K562 (cell line): ENCODE results near the gene CZIB. TPM values are rescaled to one million over a fixed set of nuclear protein-coding genes. Genes with fewer than 3 reads are reported as not detected.
A peak's percentile ranks its signal among the peaks of the same experiment; 100 is the strongest.

Source experiments
- ATAC-seq: fragments of 200-7000 bp; cut with Tn5 transposase; 3 replicates; pipeline ENCODE4 v1.9.1; 2020; ENCODE audit warnings: moderate library complexity
- BruUV-seq: library from RNA; stranded (reverse); fragments of 400-500 nt; replicated peaks from 2 replicates; lab custom pipeline; 2021; lab: Mats Ljungman, UMichigan
- CTCF ChIA-PET: fragments of 300-600 bp; formaldehyde crosslinking; extraction: SDS; loops from one replicate; lab custom pipeline; 2021; ENCODE audit warnings: low intra/inter-chr PET ratio; lab: Yijun Ruan, JAX
- POLR2A ChIA-PET: fragments of 300-600, 350-650 bp; sonication (Branson Sonifier 250); formaldehyde crosslinking; extraction: SDS; loops from one replicate; lab custom pipeline; 2021; ENCODE audit warnings: antibody characterized with exemption, inconsistent platforms; lab: Yijun Ruan, JAX
- DNase-seq, 4 experiments: peaks; one replicate each; pipeline versions ENCODE4 v3.0.0 to v3.0.0-alpha.2; 2011 to 2018; ENCODE audit warnings: low spot score in 3 of 4, mixed read lengths in 3 of 4; ENCODE audit errors: extremely low read depth in 1 of 4
- FAIRE-seq: peaks from 2 replicates; lab custom pipeline; 2011; peaks lifted over from hg19 to GRCh38; lab: Jason Lieb, UNC
- H2AFZ ChIP-seq: 2 replicates; pipeline ENCODE4 v1.6.0; 2011; ENCODE audit warnings: low read depth, low read length, control low read depth, inconsistent platforms
- H3K27ac ChIP-seq: fragments of 200-600 bp; 3 replicates; pipeline ENCODE4 v1.8.0; 2011; ENCODE audit warnings: low read depth, mild to moderate bottlenecking, control low read depth, inconsistent platforms, low read length, moderate library complexity, mixed read lengths; ENCODE audit errors: extremely low read depth
- H3K27me3 ChIP-seq, 2 experiments: fragments of 300-600 bp in 1 of 2; 2 replicates in 1 of 2; 3 replicates in 1 of 2; pipeline versions ENCODE4 v1.6.0 to v1.8.0; 2011; ENCODE audit warnings: inconsistent platforms in 2 of 2, low read length in 2 of 2, mild to moderate bottlenecking in 1 of 2, mixed read lengths in 1 of 2, moderate library complexity in 1 of 2; ENCODE audit not compliant: control insufficient read depth in 2 of 2, insufficient read depth in 2 of 2
- H3K36me3 ChIP-seq: fragments of 300-600 bp; 3 replicates; pipeline ENCODE4 v1.8.0; 2011; ENCODE audit warnings: mild to moderate bottlenecking, low read length, inconsistent platforms; ENCODE audit not compliant: control insufficient read depth, insufficient read depth
- H3K4me1 ChIP-seq, 2 experiments: fragments of 200-600 bp in 1 of 2; replicated peaks in 1 of 2; 2 replicates in 1 of 2; 3 replicates in 1 of 2; pipeline versions ENCODE4 v1.5.1 to v1.8.0; 2011; ENCODE audit warnings: inconsistent platforms in 2 of 2, low read length in 2 of 2, mild to moderate bottlenecking in 1 of 2, mixed read lengths in 1 of 2, moderate library complexity in 1 of 2; ENCODE audit not compliant: control insufficient read depth in 2 of 2, insufficient read depth in 2 of 2
- H3K4me2 ChIP-seq: 2 replicates; pipeline ENCODE4 v1.6.1; 2011; ENCODE audit warnings: low read length, control low read depth, inconsistent platforms, mixed read lengths; ENCODE audit not compliant: insufficient read depth
- H3K4me3 ChIP-seq: fragments of 200-600 bp; sonication (generic), shearing (Covaris generic); 2 replicates; pipeline ENCODE4 v1.5.1; 2016; ENCODE audit warnings: control low read depth, inconsistent platforms
- H3K79me2 ChIP-seq: fragments of 200-600 bp; 3 replicates; pipeline ENCODE4 v1.8.0; 2011; ENCODE audit warnings: low read length, inconsistent platforms; ENCODE audit not compliant: control insufficient read depth, insufficient read depth
- H3K9ac ChIP-seq, 2 experiments: 2 replicates each; pipeline versions ENCODE4 v1.6.0 to v1.6.1; 2011; ENCODE audit warnings: low read depth in 2 of 2, low read length in 2 of 2, control low read depth in 1 of 2, inconsistent platforms in 1 of 2, mild to moderate bottlenecking in 1 of 2, mixed read lengths in 1 of 2; ENCODE audit not compliant: insufficient read depth in 1 of 2
- H3K9me1 ChIP-seq: one replicate; pipeline ENCODE4 v1.6.0; 2011; ENCODE audit warnings: inconsistent platforms, mild to moderate bottlenecking, low read length, moderate library complexity; ENCODE audit not compliant: control insufficient read depth, insufficient read depth
- H3K9me3 ChIP-seq: replicated peaks from 2 replicates; pipeline ENCODE4 v1.5.1; 2011; ENCODE audit warnings: low read depth, low read length, inconsistent platforms; ENCODE audit not compliant: control insufficient read depth, insufficient read depth
- H4K20me1 ChIP-seq: replicated peaks from 2 replicates; pipeline ENCODE4 v1.6.1; 2011; ENCODE audit warnings: low read length, inconsistent platforms, mixed read lengths; ENCODE audit not compliant: control insufficient read depth, insufficient read depth
- CEBPB ChIP-seq: fragments of 450-650 bp; IDR thresholded peaks from 2 replicates; pipeline ENCODE4 v1.6.1; 2016; ENCODE audit warnings: missing genetic modification characterization, missing compliant biosample characterization
- CEBPG ChIP-seq, 3 experiments: fragments of 200-800 bp in 1 of 3; sonication (Bioruptor generic) in 1 of 3; sonication (generic) in 1 of 3; formaldehyde crosslinking in 1 of 3; IDR thresholded peaks in 2 of 3; conservative IDR thresholded peaks in 1 of 3; 2 replicates each; pipeline versions ENCODE4 v1.6.1 to v1.8.0; 2016 to 2022; ENCODE audit warnings: missing compliant biosample characterization in 2 of 3, missing genetic modification characterization in 2 of 3, mild to moderate bottlenecking in 1 of 3, missing genetic modification reagents in 1 of 3
- ZNF354B ChIP-seq: fragments of 250-450 bp; sonication (Bioruptor Pico); IDR thresholded peaks from 2 replicates; pipeline ENCODE4 v1.4.0; 2020
- WGBS: fragments of 100-300 bp; shearing (Covaris generic); methylation state at CpG from one replicate; pipeline ENCODE4 v1.1.6; 2016; ENCODE audit warnings: low coverage, mixed read lengths; ENCODE audit not compliant: insufficient coverage; ENCODE audit errors: missing lambda C conversion rate; 5-methylcytosine and 5-hydroxymethylcytosine counted together
- in situ Hi-C: fragments of 300-500 bp; cut with MboI; formaldehyde crosslinking; loops from 4 replicates; pipeline ENCODE4 v1.15.0; 2018; ENCODE audit warnings: inconsistent platforms, mixed read lengths
- intact Hi-C: fragments of 100-400 bp; cut with micrococcal nuclease; formaldehyde crosslinking; loops from 2 replicates; pipeline ENCODE4 v1.14.2; 2022
- polyA plus RNA-seq, 8 experiments: library from polyadenylated mRNA; depleted of rRNA in 4 of 8; stranded (reverse) in 5 of 8; unstranded in 3 of 8; fragments of >200 nt; fragmentation: Nextera tagmentation in 2 of 8; fragmentation: Illumina TruSeq in 1 of 8; extraction: Ambion mirVana in 2 of 8; extraction: Trizol in 1 of 8; gene quantifications; 2 replicates each; pipeline versions ENCODE4 v1.2.1 to v1.2.3, GENCODE V29; 2011 to 2014; ENCODE audit warnings: inconsistent platforms in 1 of 8, missing spikeins in 1 of 8
- total RNA-seq, 7 experiments: library from RNA; depleted of rRNA in 6 of 7; stranded (reverse); fragments of >200 nt in 6 of 7; fragmentation: Illumina TruSeq in 2 of 7; extraction: Trizol in 2 of 7; gene quantifications; 2 replicates each; pipeline versions ENCODE4 v1.2.1 to v1.2.3, GENCODE V29; 2011 to 2021; ENCODE audit warnings: low replicate concordance in 1 of 7
- TF ChIP-seq, protein P1 (sequence below): fragments of 450-650 bp; IDR thresholded peaks from 2 replicates; pipeline ENCODE4 v1.7.0; 2016; ENCODE audit warnings: borderline replicate concordance

Gene CZIB
- total and polyA plus RNA-seq, 9 of the 15 experiments (the other 6 are each of a cell fraction or from before 2014, with no cell fraction given), result 52.6 to 111 (median 80.0) TPM

GRCh38 chr1:53219711-53220110, 723 bp downstream of the CZIB start:
- H3K4me2 ChIP-seq, result peak overlapping the region; percentile 96
- peaks cover 17% of the 10 kb centered on the region for H3K79me2 ChIP-seq
- H4K20me1 ChIP-seq, result no peaks in the 10 kb centered on the region
- H2AFZ ChIP-seq, result peak overlapping the region; percentile 99
- in situ Hi-C loops, result no loop called here
- no peak for FAIRE-seq
- no peak for TF ChIP-seq ZNF354B (CRISPR knock-in tag)
- TF ChIP-seq, protein P1, sequence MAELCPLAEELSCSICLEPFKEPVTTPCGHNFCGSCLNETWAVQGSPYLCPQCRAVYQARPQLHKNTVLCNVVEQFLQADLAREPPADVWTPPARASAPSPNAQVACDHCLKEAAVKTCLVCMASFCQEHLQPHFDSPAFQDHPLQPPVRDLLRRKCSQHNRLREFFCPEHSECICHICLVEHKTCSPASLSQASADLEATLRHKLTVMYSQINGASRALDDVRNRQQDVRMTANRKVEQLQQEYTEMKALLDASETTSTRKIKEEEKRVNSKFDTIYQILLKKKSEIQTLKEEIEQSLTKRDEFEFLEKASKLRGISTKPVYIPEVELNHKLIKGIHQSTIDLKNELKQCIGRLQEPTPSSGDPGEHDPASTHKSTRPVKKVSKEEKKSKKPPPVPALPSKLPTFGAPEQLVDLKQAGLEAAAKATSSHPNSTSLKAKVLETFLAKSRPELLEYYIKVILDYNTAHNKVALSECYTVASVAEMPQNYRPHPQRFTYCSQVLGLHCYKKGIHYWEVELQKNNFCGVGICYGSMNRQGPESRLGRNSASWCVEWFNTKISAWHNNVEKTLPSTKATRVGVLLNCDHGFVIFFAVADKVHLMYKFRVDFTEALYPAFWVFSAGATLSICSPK, result 0 out of 2 replicates have a peak, but pooled peaks have one; percentile 11
- no peak for TF ChIP-seq CEBPG (CRISPR knock-in tag; IDR thresholded peaks at IDR 0.05)
- peak; percentile 40 to 45; a peak in 2 of 4 replicates for TF ChIP-seq CEBPG (tag; conservative IDR thresholded peaks at IDR 0.05 in 1 of 2, IDR thresholded peaks at IDR 0.05 in 1 of 2)
- peak; percentile 82 for TF ChIP-seq CEBPB (tag)
- ChIA-PET POLR2A (interaction anchor here (0.6 to 0.7 kb wide), 2 partner anchors 109 to 678 kb away, joined by 3 read pairs; no protein-coding TSS in a partner anchor), CTCF (no interaction called here)
- peaks cover 36% of the 10 kb centered on the region; the same call in 2 of the 3 replicates for H3K36me3 ChIP-seq
- ATAC-seq, result no peak
- H3K9me3 ChIP-seq, result no peaks in the 10 kb centered on the region
- peak overlapping the region; percentile 69 for H3K4me3 ChIP-seq
- peaks cover 8% of the 10 kb centered on the region in 2 experiments; a peak in 3 of 5 replicates for H3K4me1 ChIP-seq
- BruUV-seq, result TSS peak; percentile 73
- no peaks in the 10 kb centered on the region for H3K27me3 ChIP-seq
- H3K9me1 ChIP-seq, result no peaks in the 10 kb centered on the region
- peak overlapping the region; percentile 22 to 82; a peak in 3 of 4 replicates for H3K9ac ChIP-seq
- 13% methylated on average over 8 of the region's 8 CpGs for WGBS
- intact Hi-C loops, result no loop called here
- DNase-seq, result no peak
- H3K27ac ChIP-seq, result peak overlapping the region; percentile 88
